Astrocyte (in vitro differentiated cells and primary cell): ENCODE results near the gene COG5.

ENCODE experiments used
- EZH2 ChIP-seq: IDR thresholded peaks from 2 replicates; pipeline ENCODE4 v1.6.1; 2012; ENCODE audit warnings: mild to moderate bottlenecking, low read length, inconsistent platforms; ENCODE audit not compliant: insufficient read depth
- TF ChIP-seq, protein P1 (sequence below): IDR thresholded peaks from 2 replicates; pipeline ENCODE4 v1.5.1; 2011; ENCODE audit warnings: low read depth, mild to moderate bottlenecking, inconsistent platforms, low read length, moderate library complexity; ENCODE audit not compliant: insufficient read depth

DNA sequence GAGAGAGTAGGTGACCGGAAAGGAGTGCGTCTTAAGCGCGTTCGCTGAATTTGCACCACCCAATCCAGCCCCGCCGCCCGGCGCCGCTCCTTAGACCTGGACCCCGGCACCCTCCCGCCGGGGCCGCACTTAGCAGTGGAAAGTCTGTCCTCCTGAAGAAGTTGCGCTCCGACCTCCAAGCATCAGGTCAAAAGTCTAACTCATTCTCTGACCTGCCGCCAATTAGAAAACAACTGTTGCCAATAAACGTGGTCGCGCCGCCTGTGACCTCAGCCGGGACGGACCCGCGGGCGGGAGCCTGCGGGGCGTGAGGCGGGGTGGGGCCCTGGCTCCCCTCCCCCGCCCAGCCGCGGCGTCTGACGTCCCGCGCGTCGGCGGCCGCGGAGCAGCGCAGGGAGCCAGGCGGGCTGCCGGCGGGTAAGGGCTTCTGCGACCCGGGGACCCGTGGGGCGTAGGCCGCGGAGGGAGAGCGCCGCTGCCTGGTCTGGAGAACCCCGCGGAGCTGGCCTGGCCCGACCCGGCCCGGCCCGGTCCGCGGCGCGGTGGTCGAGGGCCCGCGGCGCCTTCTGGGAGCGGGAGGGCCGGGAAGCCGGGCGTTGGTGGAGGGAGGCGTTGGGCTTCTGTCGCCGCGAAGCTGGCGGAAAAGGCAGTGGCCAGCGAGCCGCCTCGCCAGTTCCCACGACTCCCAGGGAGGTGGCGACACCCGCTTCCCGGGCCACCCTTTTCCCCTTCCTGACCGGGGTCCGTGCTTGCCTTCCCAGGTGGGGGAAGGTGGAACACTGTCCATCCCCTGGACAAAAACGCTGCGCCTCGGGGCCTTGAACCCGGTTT, 16.4 kb upstream of the COG5 start, which contains the start of gene BCAP29:
- TF ChIP-seq, protein P1, sequence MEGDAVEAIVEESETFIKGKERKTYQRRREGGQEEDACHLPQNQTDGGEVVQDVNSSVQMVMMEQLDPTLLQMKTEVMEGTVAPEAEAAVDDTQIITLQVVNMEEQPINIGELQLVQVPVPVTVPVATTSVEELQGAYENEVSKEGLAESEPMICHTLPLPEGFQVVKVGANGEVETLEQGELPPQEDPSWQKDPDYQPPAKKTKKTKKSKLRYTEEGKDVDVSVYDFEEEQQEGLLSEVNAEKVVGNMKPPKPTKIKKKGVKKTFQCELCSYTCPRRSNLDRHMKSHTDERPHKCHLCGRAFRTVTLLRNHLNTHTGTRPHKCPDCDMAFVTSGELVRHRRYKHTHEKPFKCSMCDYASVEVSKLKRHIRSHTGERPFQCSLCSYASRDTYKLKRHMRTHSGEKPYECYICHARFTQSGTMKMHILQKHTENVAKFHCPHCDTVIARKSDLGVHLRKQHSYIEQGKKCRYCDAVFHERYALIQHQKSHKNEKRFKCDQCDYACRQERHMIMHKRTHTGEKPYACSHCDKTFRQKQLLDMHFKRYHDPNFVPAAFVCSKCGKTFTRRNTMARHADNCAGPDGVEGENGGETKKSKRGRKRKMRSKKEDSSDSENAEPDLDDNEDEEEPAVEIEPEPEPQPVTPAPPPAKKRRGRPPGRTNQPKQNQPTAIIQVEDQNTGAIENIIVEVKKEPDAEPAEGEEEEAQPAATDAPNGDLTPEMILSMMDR = no peak
- TF ChIP-seq EZH2 = no peak
